Muscle of leg (tissue), 11 donors: Measurements from ENCODE around the gene C21orf58. TPM values are rescaled to one million over a fixed set of nuclear protein-coding genes. Genes with fewer than 3 reads are reported as not detected.
A peak's percentile ranks its signal among the peaks of the same experiment; 100 is the strongest.

ENCODE experiments used
- DNase-seq: peaks from one replicate; pipeline ENCODE4 v3.0.0; 2013
- H3K27ac ChIP-seq: one replicate; pipeline ENCODE4 v1.5.1; 2013; ENCODE audit warnings: mild to moderate bottlenecking, low read length, control low read depth
- H3K27me3 ChIP-seq: one replicate; pipeline ENCODE4 v1.6.1; 2013; ENCODE audit warnings: low read length; ENCODE audit not compliant: control insufficient read depth, insufficient read depth
- H3K36me3 ChIP-seq: one replicate; pipeline ENCODE4 v1.6.1; 2013; ENCODE audit warnings: low read length; ENCODE audit not compliant: control insufficient read depth, insufficient read depth
- H3K4me1 ChIP-seq: one replicate; pipeline ENCODE4 v1.6.1; 2013; ENCODE audit warnings: low read length; ENCODE audit not compliant: control insufficient read depth, insufficient read depth
- H3K4me3 ChIP-seq: one replicate; pipeline ENCODE4 v1.5.1; 2013; ENCODE audit warnings: low read length, control low read depth
- H3K9me3 ChIP-seq: replicated peaks from 2 replicates; pipeline ENCODE4 v1.6.1; 2013; ENCODE audit warnings: low read depth, low read length; ENCODE audit not compliant: control insufficient read depth
- WGBS: methylation state at CpG from one replicate; pipeline ENCODE4 v1.1.5; 2013; ENCODE audit warnings: missing lambda C conversion rate; ENCODE audit not compliant: insufficient coverage; 5-methylcytosine and 5-hydroxymethylcytosine counted together
- polyA plus RNA-seq, 8 donors: library from polyadenylated mRNA; unstranded; fragments of 120-200 nt; gene quantifications; one replicate each; pipeline versions ENCODE4 v1.2.1 to v1.2.3, GENCODE V29; 2013; ENCODE audit warnings: inconsistent platforms in 1 of 8, low replicate concordance in 1 of 8; ENCODE audit not compliant: insufficient read length in 8 of 8, insufficient read depth in 1 of 8
- total RNA-seq: library from RNA; stranded (reverse); fragments of 120-200 nt; gene quantifications from one replicate; pipeline ENCODE4 v1.2.4, GENCODE V29; 2013

The C21orf58 gene
- total and polyA plus RNA-seq, 9 donors = 4.0 to 11.9 (median 7.3) TPM

GRCh38 chr21:46285206-46285661 is 38.4 kb downstream of the C21orf58 start, which contains the start of gene MCM3AP:
MCM3AP (minus strand) TSS chr21:46285611; CDS start chr21:46285286, 325 bp downstream.
- Histone ChIP-seq H3K36me3 (peaks cover 46% of the 10 kb centered on the region), H3K4me1 (peaks cover 24% of the 10 kb centered on the region), H3K4me3 (peak within 1 kb of the TSS; percentile 83), H3K27ac (peak within 1 kb of the TSS; percentile 99), H3K9me3 (no peaks in the 10 kb centered on the region), H3K27me3 (no peaks in the 10 kb centered on the region)
- 0% methylated on average over 1 of the region's 6 CpGs for WGBS
- DNase-seq = no peak

- Histone ChIP-seq H3K4me3 (peak overlapping the region; percentile 83), H3K27me3 (no peaks in the 10 kb centered on the region), H3K9me3 (no peaks in the 10 kb centered on the region), H3K27ac (no peak overlapping the region), H3K4me1 (peaks cover 24% of the 10 kb centered on the region), H3K36me3 (peaks cover 50% of the 10 kb centered on the region)
- DNase-seq = no peak
- no CpG with 5 or more reads among the region's 1 CpG for WGBS
These were observed 38.9 kb downstream of the C21orf58 start for GRCh38 chr21:46284733-46285132.

GRCh38 chr21:46284077-46284644 is 39.5 kb downstream of the C21orf58 start:
- Histone ChIP-seq H3K27ac (peak overlapping the region; percentile 29), H3K9me3 (no peaks in the 10 kb centered on the region), H3K27me3 (no peaks in the 10 kb centered on the region), H3K36me3 (peaks cover 54% of the 10 kb centered on the region), H3K4me3 (no peak overlapping the region), H3K4me1 (peaks cover 24% of the 10 kb centered on the region)
- peak; percentile 40 for DNase-seq
- 72% methylated on average over 13 of the region's 15 CpGs for WGBS

- H3K4me1 ChIP-seq = no peaks in the 10 kb centered on the region
- no peaks in the 10 kb centered on the region for H3K27me3 ChIP-seq
- H3K36me3 ChIP-seq = peaks cover 77% of the 10 kb centered on the region
- H3K4me3 ChIP-seq = no peak overlapping the region
- H3K27ac ChIP-seq = no peak overlapping the region
- 88% methylated on average over 6 of the region's 11 CpGs for WGBS
- DNase-seq = no peak
- H3K9me3 ChIP-seq = no peaks in the 10 kb centered on the region
These were observed 48.8 kb downstream of the C21orf58 start for GRCh38 chr21:46274797-46275390.

- DNase-seq = no peak
- WGBS = 98% methylated on average over 9 of the region's 14 CpGs
- Histone ChIP-seq H3K4me1 (no peaks in the 10 kb centered on the region), H3K36me3 (peaks cover 79% of the 10 kb centered on the region), H3K27ac (no peak overlapping the region), H3K9me3 (no peaks in the 10 kb centered on the region), H3K27me3 (no peaks in the 10 kb centered on the region), H3K4me3 (no peak overlapping the region)
These were observed 50.3 kb downstream of the C21orf58 start for GRCh38 chr21:46273341-46273740.

GRCh38 chr21:46269466-46269865 is 54.2 kb downstream of the C21orf58 start:
- Histone ChIP-seq H3K4me3 (no peak overlapping the region), H3K9me3 (no peaks in the 10 kb centered on the region), H3K27me3 (no peaks in the 10 kb centered on the region), H3K4me1 (no peaks in the 10 kb centered on the region), H3K27ac (no peak overlapping the region), H3K36me3 (peaks cover 94% of the 10 kb centered on the region)
- 96% methylated on average over 9 of the region's 10 CpGs for WGBS
- no peak for DNase-seq

- Histone ChIP-seq H3K27me3 (no peaks in the 10 kb centered on the region), H3K4me1 (no peaks in the 10 kb centered on the region), H3K4me3 (no peak overlapping the region), H3K36me3 (peaks cover 95% of the 10 kb centered on the region), H3K9me3 (no peaks in the 10 kb centered on the region), H3K27ac (no peak overlapping the region)
- 85% methylated on average over 12 of the region's 13 CpGs for WGBS
- no peak for DNase-seq
These were observed 55.3 kb downstream of the C21orf58 start for GRCh38 chr21:46268371-46268770.

GRCh38 chr21:46266946-46267345 is 56.7 kb downstream of the C21orf58 start:
- Histone ChIP-seq H3K27ac (no peak overlapping the region), H3K4me1 (no peaks in the 10 kb centered on the region)
- 90% methylated on average over 18 of the region's 19 CpGs for WGBS

GRCh38 chr21:46265736-46266525 is 57.7 kb downstream of the C21orf58 start:
- no peak overlapping the region for H3K4me3 ChIP-seq
- DNase-seq = no peak
- no peaks in the 10 kb centered on the region for H3K27me3 ChIP-seq
- WGBS = 84% methylated on average over 23 of the region's 26 CpGs
- peaks cover 83% of the 10 kb centered on the region for H3K36me3 ChIP-seq
- H3K4me1 ChIP-seq = no peaks in the 10 kb centered on the region
- no peak overlapping the region for H3K27ac ChIP-seq
- H3K9me3 ChIP-seq = no peaks in the 10 kb centered on the region

More at GRCh38 chr21:46266946-46267345, 56.7 kb downstream of the C21orf58 start:
- no peak for DNase-seq
- Histone ChIP-seq H3K27me3 (no peaks in the 10 kb centered on the region), H3K36me3 (peaks cover 87% of the 10 kb centered on the region), H3K9me3 (no peaks in the 10 kb centered on the region), H3K4me3 (no peak overlapping the region)

- Histone ChIP-seq H3K9me3 (no peaks in the 10 kb centered on the region), H3K4me1 (no peaks in the 10 kb centered on the region), H3K27me3 (no peaks in the 10 kb centered on the region), H3K36me3 (peaks cover 84% of the 10 kb centered on the region), H3K27ac (no peak overlapping the region), H3K4me3 (no peak overlapping the region)
- no peak for DNase-seq
- WGBS = 88% methylated on average over 12 of the region's 13 CpGs
These were observed 59.0 kb downstream of the C21orf58 start for GRCh38 chr21:46264690-46265144.
